ENCODE measurements around the gene MBD1. TPM values are rescaled to one million over a fixed set of nuclear protein-coding genes. Genes with fewer than 3 reads are reported as not detected.

Gene MBD1
- total and polyA plus RNA-seq, 2 of the 13 experiments (the other 11 are each of a cell fraction or from before 2014, with no cell fraction given): 25.5 to 28.6 TPM

DNA sequence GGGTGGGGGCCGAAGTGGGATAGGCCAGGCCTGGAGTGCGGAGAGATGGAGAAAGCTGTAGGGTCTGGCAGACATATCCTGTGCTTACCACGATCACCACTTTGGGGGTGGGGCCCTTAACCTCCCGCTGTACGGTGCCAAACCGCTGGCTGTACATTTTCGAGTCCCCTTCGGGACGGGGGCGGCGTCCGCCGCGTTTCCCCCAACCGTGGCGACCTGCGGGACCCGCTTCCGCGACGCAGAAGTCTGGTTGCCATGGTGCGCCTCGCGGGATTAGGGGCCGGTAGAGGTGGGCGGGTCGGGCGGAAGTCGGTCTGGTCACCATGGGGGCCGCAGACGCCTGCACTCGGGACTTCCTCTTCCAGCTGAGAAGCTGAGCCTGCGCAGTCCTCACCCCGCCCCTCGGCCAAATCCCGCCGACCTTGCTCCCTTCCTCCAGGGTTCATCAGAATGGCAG lies 15.0 kb downstream of the MBD1 start, which contains the start of gene CFAP53 (continued):
- TF ChIP-seq, protein P1, sequence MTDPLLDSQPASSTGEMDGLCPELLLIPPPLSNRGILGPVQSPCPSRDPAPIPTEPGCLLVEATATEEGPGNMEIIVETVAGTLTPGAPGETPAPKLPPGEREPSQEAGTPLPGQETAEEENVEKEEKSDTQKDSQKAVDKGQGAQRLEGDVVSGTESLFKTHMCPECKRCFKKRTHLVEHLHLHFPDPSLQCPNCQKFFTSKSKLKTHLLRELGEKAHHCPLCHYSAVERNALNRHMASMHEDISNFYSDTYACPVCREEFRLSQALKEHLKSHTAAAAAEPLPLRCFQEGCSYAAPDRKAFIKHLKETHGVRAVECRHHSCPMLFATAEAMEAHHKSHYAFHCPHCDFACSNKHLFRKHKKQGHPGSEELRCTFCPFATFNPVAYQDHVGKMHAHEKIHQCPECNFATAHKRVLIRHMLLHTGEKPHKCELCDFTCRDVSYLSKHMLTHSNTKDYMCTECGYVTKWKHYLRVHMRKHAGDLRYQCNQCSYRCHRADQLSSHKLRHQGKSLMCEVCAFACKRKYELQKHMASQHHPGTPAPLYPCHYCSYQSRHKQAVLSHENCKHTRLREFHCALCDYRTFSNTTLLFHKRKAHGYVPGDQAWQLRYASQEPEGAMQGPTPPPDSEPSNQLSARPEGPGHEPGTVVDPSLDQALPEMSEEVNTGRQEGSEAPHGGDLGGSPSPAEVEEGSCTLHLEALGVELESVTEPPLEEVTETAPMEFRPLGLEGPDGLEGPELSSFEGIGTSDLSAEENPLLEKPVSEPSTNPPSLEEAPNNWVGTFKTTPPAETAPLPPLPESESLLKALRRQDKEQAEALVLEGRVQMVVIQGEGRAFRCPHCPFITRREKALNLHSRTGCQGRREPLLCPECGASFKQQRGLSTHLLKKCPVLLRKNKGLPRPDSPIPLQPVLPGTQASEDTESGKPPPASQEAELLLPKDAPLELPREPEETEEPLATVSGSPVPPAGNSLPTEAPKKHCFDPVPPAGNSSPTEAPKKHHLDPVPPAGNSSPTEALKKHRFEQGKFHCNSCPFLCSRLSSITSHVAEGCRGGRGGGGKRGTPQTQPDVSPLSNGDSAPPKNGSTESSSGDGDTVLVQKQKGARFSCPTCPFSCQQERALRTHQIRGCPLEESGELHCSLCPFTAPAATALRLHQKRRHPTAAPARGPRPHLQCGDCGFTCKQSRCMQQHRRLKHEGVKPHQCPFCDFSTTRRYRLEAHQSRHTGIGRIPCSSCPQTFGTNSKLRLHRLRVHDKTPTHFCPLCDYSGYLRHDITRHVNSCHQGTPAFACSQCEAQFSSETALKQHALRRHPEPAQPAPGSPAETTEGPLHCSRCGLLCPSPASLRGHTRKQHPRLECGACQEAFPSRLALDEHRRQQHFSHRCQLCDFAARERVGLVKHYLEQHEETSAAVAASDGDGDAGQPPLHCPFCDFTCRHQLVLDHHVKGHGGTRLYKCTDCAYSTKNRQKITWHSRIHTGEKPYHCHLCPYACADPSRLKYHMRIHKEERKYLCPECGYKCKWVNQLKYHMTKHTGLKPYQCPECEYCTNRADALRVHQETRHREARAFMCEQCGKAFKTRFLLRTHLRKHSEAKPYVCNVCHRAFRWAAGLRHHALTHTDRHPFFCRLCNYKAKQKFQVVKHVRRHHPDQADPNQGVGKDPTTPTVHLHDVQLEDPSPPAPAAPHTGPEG (CRISPR knock-in tag; IDR thresholded peaks at IDR 0.05): no peak
- TF ChIP-seq ZNF326 (CRISPR knock-in tag; IDR thresholded peaks at IDR 0.05; ENCODE audit: borderline replicate concordance) (no peak), NKX3-1 (CRISPR knock-in tag; IDR thresholded peaks at IDR 0.05) (no peak), RARG (CRISPR knock-in tag; IDR thresholded peaks at IDR 0.05; ENCODE audit: low read depth) (no peak), RARA (CRISPR knock-in tag; IDR thresholded peaks at IDR 0.05) (no peak), DR1 (CRISPR knock-in tag; IDR thresholded peaks at IDR 0.05) (no peak), ZMYM3 (CRISPR knock-in tag; IDR thresholded peaks at IDR 0.05) (no peak), NFKBIZ (CRISPR knock-in tag; IDR thresholded peaks at IDR 0.05) (no peak), KDM4B (CRISPR knock-in tag; IDR thresholded peaks at IDR 0.05) (no peak), CHD2 (IDR thresholded peaks at IDR 0.05; ENCODE audit: low read depth, low read length) (peak; percentile 91), ADNP (CRISPR knock-in tag; IDR thresholded peaks at IDR 0.05) (no peak), IRX3 (CRISPR knock-in tag; IDR thresholded peaks at IDR 0.05; ENCODE audit: borderline replicate concordance, low read depth) (no peak), SSRP1 (CRISPR knock-in tag; IDR thresholded peaks at IDR 0.05) (no peak), NFIC (IDR thresholded peaks at IDR 0.05; ENCODE audit: low read length) (no peak), TCF12 (IDR thresholded peaks at IDR 0.05) (no peak), TCF12 (CRISPR knock-in tag; IDR thresholded peaks at IDR 0.05) (no peak), ZNF263 (CRISPR knock-in tag; IDR thresholded peaks at IDR 0.05) (peak; percentile 20; the same call in 1 of the 2 replicates)
- TF ChIP-seq, protein P2, sequence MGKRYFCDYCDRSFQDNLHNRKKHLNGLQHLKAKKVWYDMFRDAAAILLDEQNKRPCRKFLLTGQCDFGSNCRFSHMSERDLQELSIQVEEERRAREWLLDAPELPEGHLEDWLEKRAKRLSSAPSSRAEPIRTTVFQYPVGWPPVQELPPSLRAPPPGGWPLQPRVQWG (CRISPR knock-in tag; IDR thresholded peaks at IDR 0.05; ENCODE audit: borderline replicate concordance, low read depth): no peak
- TF ChIP-seq, protein P3, sequence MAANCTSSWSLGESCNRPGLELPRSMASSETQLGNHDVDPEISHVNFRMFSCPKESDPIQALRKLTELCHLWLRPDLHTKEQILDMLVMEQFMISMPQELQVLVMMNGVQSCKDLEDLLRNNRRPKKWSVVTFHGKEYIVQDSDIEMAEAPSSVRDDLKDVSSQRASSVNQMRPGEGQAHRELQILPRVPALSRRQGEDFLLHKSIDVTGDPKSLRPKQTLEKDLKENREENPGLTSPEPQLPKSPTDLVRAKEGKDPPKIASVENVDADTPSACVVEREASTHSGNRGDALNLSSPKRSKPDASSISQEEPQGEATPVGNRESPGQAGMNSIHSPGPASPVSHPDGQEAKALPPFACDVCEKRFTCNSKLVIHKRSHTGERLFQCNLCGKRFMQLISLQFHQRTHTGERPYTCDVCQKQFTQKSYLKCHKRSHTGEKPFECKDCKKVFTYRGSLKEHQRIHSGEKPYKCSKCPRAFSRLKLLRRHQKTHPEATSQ (CRISPR knock-in tag; IDR thresholded peaks at IDR 0.05; ENCODE audit: borderline replicate concordance): no peak
- TF ChIP-seq, protein P4, sequence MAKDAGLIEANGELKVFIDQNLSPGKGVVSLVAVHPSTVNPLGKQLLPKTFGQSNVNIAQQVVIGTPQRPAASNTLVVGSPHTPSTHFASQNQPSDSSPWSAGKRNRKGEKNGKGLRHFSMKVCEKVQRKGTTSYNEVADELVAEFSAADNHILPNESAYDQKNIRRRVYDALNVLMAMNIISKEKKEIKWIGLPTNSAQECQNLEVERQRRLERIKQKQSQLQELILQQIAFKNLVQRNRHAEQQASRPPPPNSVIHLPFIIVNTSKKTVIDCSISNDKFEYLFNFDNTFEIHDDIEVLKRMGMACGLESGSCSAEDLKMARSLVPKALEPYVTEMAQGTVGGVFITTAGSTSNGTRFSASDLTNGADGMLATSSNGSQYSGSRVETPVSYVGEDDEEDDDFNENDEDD (CRISPR knock-in tag; IDR thresholded peaks at IDR 0.05; ENCODE audit: borderline replicate concordance): no peak
- TF ChIP-seq, protein P5, sequence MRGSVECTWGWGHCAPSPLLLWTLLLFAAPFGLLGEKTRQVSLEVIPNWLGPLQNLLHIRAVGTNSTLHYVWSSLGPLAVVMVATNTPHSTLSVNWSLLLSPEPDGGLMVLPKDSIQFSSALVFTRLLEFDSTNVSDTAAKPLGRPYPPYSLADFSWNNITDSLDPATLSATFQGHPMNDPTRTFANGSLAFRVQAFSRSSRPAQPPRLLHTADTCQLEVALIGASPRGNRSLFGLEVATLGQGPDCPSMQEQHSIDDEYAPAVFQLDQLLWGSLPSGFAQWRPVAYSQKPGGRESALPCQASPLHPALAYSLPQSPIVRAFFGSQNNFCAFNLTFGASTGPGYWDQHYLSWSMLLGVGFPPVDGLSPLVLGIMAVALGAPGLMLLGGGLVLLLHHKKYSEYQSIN (CRISPR knock-in tag; IDR thresholded peaks at IDR 0.05; ENCODE audit: borderline replicate concordance): no peak
- TF ChIP-seq, protein P6, sequence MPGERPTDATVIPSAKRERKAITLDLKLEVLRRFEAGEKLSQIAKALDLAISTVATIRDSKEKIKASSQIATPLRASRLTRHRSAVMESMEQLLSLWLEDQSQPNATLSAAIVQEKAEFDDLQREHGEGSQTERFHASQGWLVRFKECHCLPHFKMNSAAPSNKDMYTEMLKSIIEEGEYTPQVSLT (CRISPR knock-in tag; IDR thresholded peaks at IDR 0.05; ENCODE audit: borderline replicate concordance, low read depth): no peak

All from HepG2 (cell line).